Stimulated activated CD4-positive, alpha-beta T cell treated with anti-CD3 and anti-CD28 coated beads, Interleukin-2, amount 100 ng/mL, for 24 hours (primary cell): Measurements from ENCODE around the gene ABR.
"Not testable (repeated sequence)": the region's sequence is repeated elsewhere in the genome, so short reads cannot be mapped to it uniquely, and the experiment has no call there.

ENCODE experiments used
- DNase-seq, 2 donors: peaks; one replicate each; pipeline ENCODE4 v3.0.0-alpha.2; 2020

Gene ABR

GRCh38 chr17:1069847-1070246, 109.9 kb downstream of the ABR start:
- DNase-seq = no peak

GRCh38 chr17:1068356-1068755, 111.4 kb downstream of the ABR start:
- no peak for DNase-seq

DNA sequence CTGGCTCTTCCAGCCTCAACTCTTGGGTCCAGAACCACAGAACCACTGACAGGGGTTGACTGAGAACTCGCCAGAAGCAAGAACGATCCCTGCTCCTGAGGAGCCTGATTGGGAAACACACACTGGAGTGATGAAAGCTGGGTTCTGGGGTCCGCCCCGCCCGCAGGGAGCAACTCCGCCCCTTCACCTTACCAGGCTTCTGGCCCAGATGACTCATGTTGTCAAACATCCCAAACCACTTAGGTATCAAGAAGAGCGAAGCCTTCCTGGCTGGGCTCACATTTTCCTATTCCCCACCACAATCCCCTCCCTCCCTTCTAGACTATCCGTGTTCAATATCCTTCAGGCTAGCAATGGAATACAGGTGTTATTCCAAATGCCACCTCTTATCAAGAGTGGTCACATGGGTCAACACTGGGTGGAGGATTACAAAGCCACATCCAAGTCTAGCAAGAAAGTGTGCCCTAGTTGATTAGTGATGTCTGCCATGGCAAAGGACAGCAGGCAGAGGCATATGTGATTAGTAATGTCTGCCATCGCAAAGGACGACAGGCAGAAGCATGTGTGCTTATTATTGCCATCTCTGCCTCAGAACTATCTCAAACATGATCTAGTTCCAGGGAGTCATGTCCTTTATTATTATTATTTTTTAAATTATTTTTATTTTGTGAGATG, 112.4 kb downstream of the ABR start:
- no peak for DNase-seq

GRCh38 chr17:1065416-1065815, 114.4 kb downstream of the ABR start:
- not testable (repeated sequence) for DNase-seq

GRCh38 chr17:1060991-1061390, 118.8 kb downstream of the ABR start:
- peak in 1 of 2 donors; percentile 27 for DNase-seq

DNA sequence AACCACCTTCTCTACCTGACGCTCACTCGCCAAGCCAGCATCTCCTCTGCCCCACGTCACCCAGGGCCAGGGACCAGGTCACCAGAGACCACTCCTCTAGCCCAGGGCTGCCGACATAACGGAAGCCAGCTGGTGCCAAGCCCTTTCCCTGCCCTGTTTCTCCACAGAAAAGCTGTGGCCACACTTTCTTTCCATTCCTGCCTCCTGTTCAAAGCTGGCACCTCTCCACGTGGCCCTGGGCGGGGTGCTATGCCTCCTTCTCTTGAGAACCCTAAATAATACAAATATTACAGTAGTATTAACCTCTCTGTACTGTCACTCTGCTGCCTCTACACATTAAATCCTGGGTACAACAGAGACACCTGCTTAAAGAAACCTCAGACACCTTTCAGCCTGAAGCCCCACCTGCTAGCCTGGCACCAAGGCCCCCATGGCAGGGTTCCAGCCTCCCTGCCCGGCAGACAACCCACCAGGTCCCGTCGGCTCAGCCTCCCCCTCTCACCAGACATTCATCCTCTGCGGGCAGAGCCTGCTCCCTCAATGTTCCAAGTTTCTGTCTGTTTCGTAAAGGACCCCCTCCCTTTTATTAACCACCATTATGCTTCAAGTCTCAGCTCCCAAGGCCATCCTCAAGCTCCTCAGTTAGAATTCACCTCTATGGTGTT, 120.5 kb downstream of the ABR start:
- DNase-seq = no peak

GRCh38 chr17:1058423-1059130, 121.2 kb downstream of the ABR start:
- peak; percentile 63 to 74 for DNase-seq

GRCh38 chr17:1056761-1057160, 123.0 kb downstream of the ABR start:
- DNase-seq = no peak

DNA sequence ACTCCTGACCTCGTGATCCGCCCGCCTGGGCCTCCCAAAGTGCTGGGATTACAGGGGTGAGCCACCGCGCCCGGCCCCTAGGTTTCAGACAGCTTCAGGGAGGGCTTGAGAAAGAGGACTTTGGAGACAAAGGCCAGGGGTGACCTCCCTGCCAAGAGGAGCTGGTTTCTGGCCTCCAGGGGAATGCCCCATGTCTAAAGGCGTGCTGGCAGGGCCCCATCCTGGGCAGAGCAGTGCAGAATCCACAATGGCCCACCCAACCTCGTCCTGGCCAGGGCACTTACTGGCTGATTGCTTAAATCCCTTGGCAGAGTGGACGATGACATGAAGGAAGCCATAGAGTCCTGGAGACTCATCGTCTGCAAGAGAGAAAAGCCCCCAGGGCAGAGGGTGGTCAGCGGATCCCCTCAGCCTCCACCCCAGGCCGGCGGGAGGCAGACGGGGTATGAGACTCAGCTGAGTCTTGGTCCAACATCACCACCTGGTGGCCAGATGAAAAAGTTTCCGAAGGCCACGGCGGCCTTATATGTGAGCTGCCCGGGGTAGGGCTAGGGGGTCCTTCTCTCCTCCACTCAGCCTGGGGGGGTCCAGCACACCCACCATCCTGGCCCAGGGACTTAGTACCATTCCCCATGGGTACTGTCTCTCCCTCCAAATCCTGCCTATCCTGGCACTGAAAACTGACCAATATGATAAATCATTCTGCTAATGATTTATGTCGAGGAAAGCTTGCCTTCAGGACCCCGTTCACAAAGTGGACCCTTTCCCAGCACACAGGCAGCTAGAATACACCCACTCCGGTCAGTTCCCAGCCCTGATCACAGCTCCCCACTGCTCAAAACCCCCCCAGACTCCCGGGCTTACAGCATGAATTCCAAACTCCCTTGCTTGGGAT, 123.8 kb downstream of the ABR start:
- peak; percentile 51 to 53 for DNase-seq

- no peak for DNase-seq
Measured at GRCh38 chr17:1055231-1055630, 124.5 kb downstream of the ABR start.

- DNase-seq = no peak
Measured at GRCh38 chr17:1054656-1055055, 125.1 kb downstream of the ABR start.

- no peak for DNase-seq
Measured at GRCh38 chr17:1053661-1054360, 126.0 kb downstream of the ABR start.

- DNase-seq = no peak
Measured at GRCh38 chr17:1050996-1051925, 128.5 kb downstream of the ABR start.

DNA sequence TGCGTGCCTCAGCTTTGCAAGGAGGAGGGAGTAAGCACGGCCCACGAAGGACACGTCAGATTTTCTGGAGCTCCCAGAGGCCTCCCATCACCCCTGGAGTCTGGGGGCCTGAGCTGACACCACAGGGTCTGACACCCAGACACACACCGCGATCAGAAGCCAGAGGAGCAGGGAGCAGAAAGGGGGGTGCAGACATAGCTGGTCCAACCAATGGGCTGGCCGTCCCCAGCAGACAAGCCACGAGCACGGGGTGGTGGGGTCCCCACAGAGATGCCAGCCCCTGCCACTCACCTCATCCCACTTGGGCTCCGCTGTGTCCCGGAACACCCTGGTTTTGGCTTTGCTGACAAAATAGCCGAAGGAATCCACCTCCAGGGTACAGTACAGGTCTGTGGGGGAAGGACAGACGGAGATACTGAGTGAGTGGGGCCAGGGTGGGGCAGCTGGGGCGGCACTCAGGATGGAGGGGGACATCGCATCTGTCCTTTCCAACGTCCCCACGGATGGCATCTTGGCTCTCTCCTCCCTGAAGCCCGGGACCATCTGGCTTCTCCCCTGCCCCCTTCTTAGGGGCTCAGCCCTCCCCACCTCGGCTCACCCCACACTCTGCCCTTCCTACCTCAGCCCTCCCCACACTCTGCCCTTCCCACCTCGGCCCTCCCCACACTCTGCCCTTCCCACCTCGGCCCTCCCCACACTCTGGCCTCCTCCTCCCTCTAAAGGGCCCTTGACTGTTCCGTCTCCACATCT, 129.4 kb downstream of the ABR start:
- no peak for DNase-seq

- no peak for DNase-seq
Measured at GRCh38 chr17:1049446-1050225, 130.1 kb downstream of the ABR start.

GRCh38 chr17:1048516-1049115, 131.2 kb downstream of the ABR start:
- not testable (repeated sequence) for DNase-seq

DNA sequence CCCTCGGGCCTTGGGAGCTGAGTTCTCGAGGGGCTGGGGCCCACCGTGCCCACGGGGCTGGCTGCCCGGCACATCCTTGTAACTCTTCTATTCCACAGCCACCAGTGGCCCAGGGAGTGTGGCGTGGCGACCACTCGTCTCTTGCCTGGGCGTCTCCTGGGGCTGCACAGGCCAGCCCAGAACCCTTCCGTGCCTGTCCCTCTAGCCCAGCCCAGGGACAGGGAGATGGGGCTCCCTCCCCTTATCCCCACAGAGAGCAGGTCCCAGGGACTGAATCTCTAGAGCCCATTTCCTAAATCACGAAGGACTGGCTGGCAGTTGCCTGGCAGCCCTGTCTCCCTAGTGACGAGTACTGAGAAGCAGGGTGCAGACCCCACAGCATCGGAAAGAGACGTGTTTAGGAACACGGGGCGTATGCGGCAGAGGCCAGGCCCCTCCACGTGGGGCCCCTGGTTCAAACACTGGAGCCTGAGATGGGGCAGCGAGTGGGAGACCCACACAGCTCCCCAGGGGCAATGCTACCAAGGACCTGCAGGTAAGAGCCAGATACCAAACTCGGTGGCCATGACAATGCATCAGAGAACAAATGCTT, 131.8 kb downstream of the ABR start:
- DNase-seq = no peak

GRCh38 chr17:1047177-1047878, 132.5 kb downstream of the ABR start:
- no peak for DNase-seq
